Panc1 (cell line): ENCODE measurements around the gene NXPE3.

Experiments used
- CTCF ChIP-seq: fragments of 450-650 bp; IDR thresholded peaks from 2 replicates; pipeline ENCODE4 v1.5.1; 2017; ENCODE audit warnings: mild to moderate bottlenecking
- REST ChIP-seq, 2 experiments: IDR thresholded peaks; 2 replicates each; pipeline ENCODE4 v1.6.1; 2011 to 2012; ENCODE audit warnings: low read depth in 2 of 2, control low read depth in 1 of 2, low read length in 1 of 2, mild to moderate bottlenecking in 1 of 2, moderate library complexity in 1 of 2; ENCODE audit not compliant: insufficient read depth in 1 of 2

- TF ChIP-seq REST (IDR thresholded peaks at IDR 0.05; ENCODE audit: insufficient read depth in 1 of 2, low read depth in 2 of 2, low read length in 1 of 2) (no peak), CTCF (no peak)
Measured at GRCh38 chr3:101802179-101802578, 23.2 kb downstream of the NXPE3 start.
